A549 (cell line): ENCODE results near the gene GPR25. TPM values are rescaled to one million over a fixed set of nuclear protein-coding genes. Genes with fewer than 3 reads are reported as not detected.
A peak's percentile ranks its signal among the peaks of the same experiment; 100 is the strongest.

Experiments used
- ATAC-seq, 2 experiments: fragments of 200-7000 bp in 1 of 2; fragments of >200 bp in 1 of 2; cut with Nextera tagmentation in 1 of 2; cut with Tn5 transposase in 1 of 2; 3 replicates each; pipeline versions ENCODE4 v1.8.0 to v1.9.1; 2018 to 2020; ENCODE audit warnings: mild to moderate bottlenecking in 1 of 2, moderate library complexity in 1 of 2
- CTCF ChIA-PET: fragments of 300-600 bp; sonication (Branson Sonifier 250); formaldehyde crosslinking; extraction: SDS; loops from one replicate; lab custom pipeline; 2021; ENCODE audit warnings: antibody characterized with exemption, inconsistent platforms; lab: Yijun Ruan, JAX
- POLR2A ChIA-PET: fragments of 350-600 bp; formaldehyde crosslinking; extraction: SDS; loops from one replicate; lab custom pipeline; 2021; ENCODE audit warnings: antibody characterized with exemption, inconsistent platforms; lab: Yijun Ruan, JAX
- DNase-seq, 2 experiments: peaks; one replicate each; pipeline versions ENCODE4 v3.0.0 to v3.0.0-alpha.2; 2011 to 2016; ENCODE audit warnings: low read depth in 1 of 2, low spot score in 1 of 2
- FAIRE-seq: peaks from 2 replicates; lab custom pipeline; 2011; peaks lifted over from hg19 to GRCh38; lab: Jason Lieb, UNC
- H3K27ac ChIP-seq, 2 experiments: fragments of >200 bp; sonication (Bioruptor Twin); formaldehyde crosslinking; 3 replicates each; pipeline ENCODE4 v1.5.1; 2016 to 2017
- H3K4me1 ChIP-seq: fragments of >200 bp; sonication (Bioruptor Twin); formaldehyde crosslinking; 3 replicates; pipeline ENCODE4 v1.6.1; 2016
- H3K4me2 ChIP-seq: fragments of >200 bp; sonication (Bioruptor Twin); formaldehyde crosslinking; 3 replicates; pipeline ENCODE4 v1.6.1; 2016
- H3K4me3 ChIP-seq: fragments of >200 bp; sonication (Bioruptor Twin); formaldehyde crosslinking; 3 replicates; pipeline ENCODE4 v1.5.1; 2016
- H3K9me3 ChIP-seq: fragments of >200 bp; sonication (Bioruptor Twin); formaldehyde crosslinking; 3 replicates; pipeline ENCODE4 v1.6.1; 2016
- CEBPB ChIP-seq, 2 experiments: fragments of >200 bp in 1 of 2; sonication (Bioruptor Twin) in 1 of 2; formaldehyde crosslinking in 1 of 2; IDR thresholded peaks; 2 replicates each; pipeline ENCODE4 v1.6.1; 2012 to 2016
- ESRRA ChIP-seq: fragments of 150-350 bp; IDR thresholded peaks from 2 replicates; pipeline ENCODE4 v1.6.1; 2014; ENCODE audit warnings: mild to moderate bottlenecking, low read length, borderline replicate concordance
- FOXS1 ChIP-seq: fragments of 250-450 bp; sonication (Bioruptor Pico); IDR thresholded peaks from 2 replicates; pipeline ENCODE4 v1.5.0; 2020; ENCODE audit warnings: mild to moderate bottlenecking, moderate library complexity
- HOXB5 ChIP-seq: fragments of 250-450 bp; sonication (Bioruptor Pico); IDR thresholded peaks from 2 replicates; pipeline ENCODE4 v1.5.0; 2020; ENCODE audit warnings: mild to moderate bottlenecking, moderate library complexity
- JUN ChIP-seq, 2 experiments: fragments of >200 bp; sonication (Bioruptor Twin); formaldehyde crosslinking; IDR thresholded peaks; 2 replicates in 1 of 2; 3 replicates in 1 of 2; pipeline ENCODE4 v1.6.1; 2016 to 2017
- KDM1A ChIP-seq: fragments of 200-600 bp; sonication (generic); IDR thresholded peaks from 2 replicates; pipeline ENCODE4 v1.6.1; 2016; ENCODE audit warnings: low read depth, mild to moderate bottlenecking
- MAZ ChIP-seq: fragments of 150-350 bp; IDR thresholded peaks from 2 replicates; pipeline ENCODE4 v1.6.1; 2014; ENCODE audit warnings: antibody characterized with exemption, low read depth, low read length, borderline replicate concordance
- NFE2L2 ChIP-seq: fragments of 150-350 bp; conservative IDR thresholded peaks from 2 replicates; pipeline ENCODE4 v1.6.1; 2014; ENCODE audit warnings: low read length
- NR3C1 ChIP-seq: fragments of >200 bp; sonication (Bioruptor Twin); formaldehyde crosslinking; IDR thresholded peaks from 3 replicates; pipeline ENCODE4 v1.6.1; 2017
- REST ChIP-seq: fragments of 200-600 bp; sonication (generic); IDR thresholded peaks from 2 replicates; pipeline ENCODE4 v1.6.1; 2016; ENCODE audit warnings: antibody characterized with exemption, mild to moderate bottlenecking, moderate library complexity
- SMC3 ChIP-seq: fragments of >200 bp; sonication (Bioruptor Twin); formaldehyde crosslinking; IDR thresholded peaks from 3 replicates; pipeline ENCODE4 v1.6.1; 2018; ENCODE audit warnings: inconsistent platforms
- TP53 ChIP-seq: fragments of 250-450 bp; sonication (Bioruptor Pico); IDR thresholded peaks from 2 replicates; pipeline ENCODE4 v1.5.0; 2021; ENCODE audit warnings: mild to moderate bottlenecking, moderate library complexity
- USF2 ChIP-seq: fragments of 450-650 bp; IDR thresholded peaks from 2 replicates; pipeline ENCODE4 v1.6.1; 2014; ENCODE audit warnings: antibody characterized with exemption
- WGBS: methylation state at CpG from one replicate; pipeline ENCODE4 v1.1.6; 2017; ENCODE audit errors: missing lambda C conversion rate; 5-methylcytosine and 5-hydroxymethylcytosine counted together
- polyA plus RNA-seq, 4 experiments: library from polyadenylated mRNA; depleted of rRNA in 3 of 4; stranded (reverse); fragments of >200 nt; fragmentation: RNase III in 1 of 4; extraction: RNeasy Plus Mini Kit Qiagen cat#74134 plus additional on column Dnase treatment in 1 of 4; gene quantifications; 2 replicates in 3 of 4; 3 replicates in 1 of 4; pipeline ENCODE4 v1.2.3, GENCODE V29; 2011 to 2017
- TF ChIP-seq, protein P1 (sequence below): IDR thresholded peaks from 2 replicates; pipeline ENCODE4 v1.6.1; 2012
- TF ChIP-seq, protein P2 (sequence below): fragments of >200 bp; sonication (Bioruptor Twin); formaldehyde crosslinking; IDR thresholded peaks from 3 replicates; pipeline ENCODE4 v1.6.1; 2016

Gene GPR25
- polyA plus RNA-seq, 2 of the 4 experiments (the other 2 are of a cell fraction): not detected

DNA sequence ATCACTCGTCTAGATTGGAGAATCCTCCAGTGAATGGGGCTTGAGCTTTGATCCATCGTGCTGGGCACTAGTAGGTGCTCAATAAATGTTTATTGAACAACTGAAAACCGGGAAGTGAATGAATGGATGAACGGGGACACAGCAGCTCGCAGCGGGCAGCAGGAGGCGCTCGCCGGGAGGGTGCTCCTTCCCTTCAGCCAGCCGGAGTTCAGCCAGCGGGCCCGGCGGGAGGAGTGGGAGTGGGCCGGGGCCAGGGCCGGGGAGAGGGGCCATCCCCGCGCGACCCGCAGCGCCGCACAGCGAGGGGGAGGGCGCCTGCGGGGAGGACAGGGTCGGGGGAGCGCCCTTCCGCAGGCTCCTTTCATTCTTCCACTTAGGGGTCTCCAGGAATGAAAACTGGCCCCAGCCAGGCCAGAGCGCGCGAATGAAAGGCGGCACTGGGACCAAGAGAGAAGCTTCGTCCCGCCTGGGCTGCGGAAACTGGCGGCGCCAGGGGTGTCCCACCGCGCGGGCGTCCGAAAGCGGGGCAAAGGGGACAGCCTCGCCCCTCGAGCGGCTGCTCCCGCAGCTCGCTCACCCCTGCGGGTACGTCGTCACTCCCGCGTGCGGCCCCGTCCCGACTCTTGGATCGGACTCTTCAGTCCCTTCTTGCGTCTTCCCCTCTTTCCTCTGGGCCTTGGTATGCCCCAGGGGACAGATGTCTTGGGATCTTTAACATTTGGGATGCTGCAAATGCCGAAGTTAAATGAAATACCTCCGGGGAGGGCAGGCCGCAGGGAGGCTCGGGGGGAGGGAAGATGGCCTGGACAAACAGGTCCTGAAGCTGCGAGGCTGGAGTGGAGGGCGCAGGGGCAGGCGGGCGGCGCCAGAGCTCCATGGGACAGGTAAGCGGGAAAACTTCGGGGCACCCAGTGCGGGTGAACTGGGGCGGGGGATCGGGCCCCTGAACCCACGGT lies 18.3 kb downstream of the GPR25 start (continued):
- TF ChIP-seq SMC3 (peak; percentile 90), NR3C1 (no peak), FOXS1 (CRISPR knock-in tag) (no peak), NFE2L2 (0 out of 2 replicates have a peak, but pooled peaks have one; percentile 3), KDM1A (peak; percentile 69; the same call in 1 of the 2 replicates), TP53 (no peak)
- TF ChIP-seq, protein P1, sequence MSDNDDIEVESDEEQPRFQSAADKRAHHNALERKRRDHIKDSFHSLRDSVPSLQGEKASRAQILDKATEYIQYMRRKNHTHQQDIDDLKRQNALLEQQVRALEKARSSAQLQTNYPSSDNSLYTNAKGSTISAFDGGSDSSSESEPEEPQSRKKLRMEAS: peak; percentile 63

DNA sequence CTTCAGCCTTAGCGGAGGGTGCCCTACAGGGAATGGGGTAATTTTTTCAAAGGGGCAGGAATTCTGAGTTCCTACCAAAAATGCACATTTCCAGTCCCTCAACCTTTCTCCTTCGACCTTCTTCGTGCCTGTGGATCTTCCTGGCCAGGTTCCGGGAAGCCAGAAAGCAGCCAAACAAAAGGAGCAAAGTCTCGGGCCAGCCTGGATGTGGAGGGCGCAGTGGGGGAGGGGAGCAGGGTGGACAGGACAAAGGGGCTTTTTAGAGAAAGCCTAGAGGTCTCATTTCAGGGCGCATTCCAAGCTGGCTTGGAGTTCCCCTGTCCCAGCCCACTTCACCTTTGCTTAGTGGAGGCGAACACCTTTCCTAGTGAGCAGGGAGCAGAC lies 19.0 kb downstream of the GPR25 start:
- H3K4me3 ChIP-seq: peak overlapping the region; percentile 68
- FAIRE-seq (no peak), DNase-seq (peak in 1 of 2 experiments; percentile 52), ATAC-seq (no peak; a peak in 1 of 6 replicates)
- peak overlapping the region; percentile 94 for H3K4me2 ChIP-seq
- POLR2A ChIA-PET: interaction anchor here (0.6 to 1.7 kb wide), 4 partner anchors 13 to 905 kb away, joined by 3 to 6 read pairs (median 4); no protein-coding TSS in a partner anchor
- peaks cover 54% of the 10 kb centered on the region for H3K4me1 ChIP-seq
- WGBS: 1% methylated on average over 8 of the region's 8 CpGs
- no peaks in the 10 kb centered on the region for H3K9me3 ChIP-seq
- H3K27ac ChIP-seq: peak overlapping the region; percentile 100
- TF ChIP-seq HOXB5 (CRISPR knock-in tag) (no peak), USF2 (no peak), MAZ (no peak), REST (no peak), CEBPB (IDR thresholded peaks at IDR 0.05) (no peak)
- TF ChIP-seq, protein P2, sequence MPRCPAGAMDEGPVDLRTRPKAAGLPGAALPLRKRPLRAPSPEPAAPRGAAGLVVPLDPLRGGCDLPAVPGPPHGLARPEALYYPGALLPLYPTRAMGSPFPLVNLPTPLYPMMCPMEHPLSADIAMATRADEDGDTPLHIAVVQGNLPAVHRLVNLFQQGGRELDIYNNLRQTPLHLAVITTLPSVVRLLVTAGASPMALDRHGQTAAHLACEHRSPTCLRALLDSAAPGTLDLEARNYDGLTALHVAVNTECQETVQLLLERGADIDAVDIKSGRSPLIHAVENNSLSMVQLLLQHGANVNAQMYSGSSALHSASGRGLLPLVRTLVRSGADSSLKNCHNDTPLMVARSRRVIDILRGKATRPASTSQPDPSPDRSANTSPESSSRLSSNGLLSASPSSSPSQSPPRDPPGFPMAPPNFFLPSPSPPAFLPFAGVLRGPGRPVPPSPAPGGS: no peak
- CTCF ChIA-PET: interaction anchor here (0.6 to 5.8 kb wide), 29 partner anchors 8 to 264 kb away, joined by 3 to 57 read pairs (median 5); no protein-coding TSS in a partner anchor

DNA sequence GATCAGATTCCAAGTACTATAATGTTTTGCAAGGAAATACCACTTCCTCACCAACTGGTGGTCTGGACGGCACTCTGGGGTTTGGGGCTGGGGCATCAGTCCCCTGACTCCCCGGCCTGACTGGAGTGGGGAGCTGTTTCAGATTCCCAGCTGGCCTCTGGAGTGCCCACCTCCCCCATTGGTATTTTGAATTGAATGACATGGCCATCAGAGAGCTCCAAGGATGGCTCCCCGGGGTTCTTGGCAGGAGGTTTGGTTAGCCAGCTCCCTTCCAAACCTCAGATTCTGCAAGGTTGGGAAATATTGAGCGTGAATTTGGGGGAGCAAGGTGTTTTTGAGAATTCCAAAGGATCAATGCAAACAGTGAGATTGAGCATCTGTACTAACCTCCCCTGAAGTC lies 19.8 kb downstream of the GPR25 start:
- H3K4me3 ChIP-seq: peak overlapping the region; percentile 68
- no peaks in the 10 kb centered on the region for H3K9me3 ChIP-seq
- H3K4me2 ChIP-seq: peak overlapping the region; percentile 94
- FAIRE-seq (no peak), DNase-seq (no peak), ATAC-seq (no peak)
- peaks cover 60% of the 10 kb centered on the region for H3K4me1 ChIP-seq
- ChIA-PET CTCF (interaction anchor here (0.6 to 5.8 kb wide), 9 partner anchors 11 to 221 kb away, joined by 3 to 57 read pairs (median 4); no protein-coding TSS in a partner anchor), POLR2A (interaction anchor here (1.0 to 1.2 kb wide), 2 partner anchors 13 to 15 kb away, joined by 3 to 6 read pairs; no protein-coding TSS in a partner anchor)
- TF ChIP-seq JUN (IDR thresholded peaks at IDR 0.05) (0 out of 5 replicates have a peak, but pooled peaks of 1 of the 2 experiments have one; percentile 4), ESRRA (no peak)
- WGBS: 7% methylated on average over 3 of the region's 4 CpGs
- peak overlapping the region; percentile 100 for H3K27ac ChIP-seq
